Caki2 (cell line): Measurements from ENCODE around the gene ESAM. TPM values are rescaled to one million over a fixed set of nuclear protein-coding genes. Genes with fewer than 3 reads are reported as not detected.

Source experiments
- DNase-seq: peaks from one replicate; pipeline ENCODE4 v3.0.0-alpha.2; 2015; ENCODE audit warnings: low read depth
- in situ Hi-C: cut with HindIII; loops from 2 replicates; pipeline ENCODE4 v1.10.0; 2016; ENCODE audit warnings: low sequenced_read_pairs, low pct_unique_long_range_greater_than_20kb, mixed read lengths
- total RNA-seq: library from RNA; depleted of rRNA; stranded (reverse); fragments of >200 nt; shearing (Covaris generic); gene quantifications from 2 replicates; pipeline ENCODE4 v1.2.3, GENCODE V29; 2014; ENCODE audit warnings: low replicate concordance

ESAM gene
- total RNA-seq, 1 experiment from 2014 or later: 2.5 TPM

DNA sequence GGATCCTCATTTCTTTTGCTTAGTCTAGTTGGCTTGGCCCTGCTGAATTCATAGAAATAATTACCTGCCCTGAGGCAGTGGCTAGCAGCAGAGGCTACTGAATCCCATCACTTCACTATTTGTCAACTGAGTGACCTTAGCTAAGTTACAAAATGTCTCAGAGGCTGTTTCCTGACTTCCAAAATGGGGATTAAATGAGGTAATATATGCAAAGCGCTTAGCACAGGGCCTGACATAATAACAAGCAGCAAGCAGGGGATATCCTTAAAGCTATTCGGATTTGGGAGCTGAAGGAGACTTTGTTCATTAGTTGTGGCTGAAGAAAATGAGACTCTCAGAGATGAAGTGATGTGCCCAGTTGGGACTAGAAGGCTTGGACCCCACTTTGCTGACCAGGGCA lies 19.5 kb downstream of the ESAM start:
- no peak for DNase-seq
- in situ Hi-C loops: no loop called here

DNA sequence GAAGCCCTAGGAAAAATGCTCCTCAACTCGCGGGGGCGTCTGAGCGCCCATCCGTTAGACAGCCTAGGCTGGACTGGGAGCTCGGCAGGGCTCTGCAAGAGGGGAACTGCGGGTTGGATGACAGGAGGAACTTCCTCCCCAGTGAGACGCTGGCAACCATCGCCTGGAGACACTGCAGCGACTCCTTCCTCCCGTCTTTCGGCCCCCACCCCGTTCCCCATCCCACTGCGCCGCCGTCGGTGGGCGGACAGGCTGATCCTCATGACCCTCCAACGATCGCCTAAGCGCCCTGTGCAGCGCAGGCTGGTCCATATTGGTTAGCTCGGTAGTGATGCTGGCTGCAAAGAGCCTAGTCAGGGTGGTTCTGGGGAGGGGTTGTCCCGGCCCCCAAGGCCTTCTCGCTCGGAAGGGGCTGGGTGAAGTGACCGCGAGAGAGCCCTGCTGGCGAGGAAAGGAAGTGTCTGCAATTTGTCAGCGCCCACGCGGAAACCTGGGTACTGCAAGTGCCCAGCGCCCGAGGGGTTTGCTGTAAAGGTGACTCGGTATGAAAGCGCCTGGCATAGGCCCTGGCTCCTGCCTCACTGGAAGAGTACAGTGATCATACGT lies 21.7 kb downstream of the ESAM start:
- DNase-seq: peak; percentile 25
- in situ Hi-C loops: no loop called here

- in situ Hi-C loops: no loop called here
Measured at GRCh38 chr11:124739479-124740276, 22.4 kb downstream of the ESAM start, which contains the start of gene NRGN. Gene NRGN (plus strand): TSS chr11:124739942. CDS start chr11:124740085, 143 bp downstream.

DNA sequence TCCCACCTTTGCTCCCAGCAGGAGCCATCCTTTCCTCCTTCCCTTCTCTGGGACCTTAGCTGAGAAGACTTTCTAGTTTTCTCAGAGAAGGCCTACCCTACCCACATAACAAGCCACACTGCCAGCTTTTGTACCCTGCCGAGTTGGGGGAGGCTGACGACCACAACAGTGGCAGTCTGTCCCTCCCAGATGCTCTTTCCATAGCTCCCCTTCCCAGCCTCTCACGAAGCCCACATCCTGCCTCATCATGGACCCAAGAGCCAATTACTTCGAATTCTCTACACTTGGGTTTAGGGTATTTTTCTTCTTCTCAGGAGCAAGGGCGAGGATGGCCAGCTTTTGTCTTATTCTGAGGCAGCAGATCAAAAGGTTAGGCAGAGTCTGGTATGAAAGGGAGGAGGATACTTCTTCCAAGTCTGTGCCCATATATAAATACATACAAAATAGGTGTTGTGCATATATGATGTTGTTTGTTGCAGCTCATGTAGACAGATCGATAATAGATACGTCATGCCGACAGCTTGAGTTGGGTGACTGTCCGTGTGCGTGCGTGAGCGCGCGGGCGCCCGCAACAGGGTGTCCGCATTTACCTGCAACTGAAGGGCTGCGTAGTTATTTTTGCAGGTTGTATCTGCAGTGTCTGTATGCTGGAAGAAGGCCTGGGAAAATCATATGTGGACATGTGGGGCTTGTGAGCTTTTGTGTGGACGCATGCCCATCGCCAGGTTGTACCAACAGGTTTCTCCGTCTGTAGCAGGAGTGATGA lies 23.2 kb downstream of the ESAM start:
- in situ Hi-C loops: no loop called here
- DNase-seq: no peak

More at GRCh38 chr11:124739479-124740276, 22.4 kb downstream of the ESAM start, which contains the start of gene NRGN:
- DNase-seq: peak; percentile 74

DNA sequence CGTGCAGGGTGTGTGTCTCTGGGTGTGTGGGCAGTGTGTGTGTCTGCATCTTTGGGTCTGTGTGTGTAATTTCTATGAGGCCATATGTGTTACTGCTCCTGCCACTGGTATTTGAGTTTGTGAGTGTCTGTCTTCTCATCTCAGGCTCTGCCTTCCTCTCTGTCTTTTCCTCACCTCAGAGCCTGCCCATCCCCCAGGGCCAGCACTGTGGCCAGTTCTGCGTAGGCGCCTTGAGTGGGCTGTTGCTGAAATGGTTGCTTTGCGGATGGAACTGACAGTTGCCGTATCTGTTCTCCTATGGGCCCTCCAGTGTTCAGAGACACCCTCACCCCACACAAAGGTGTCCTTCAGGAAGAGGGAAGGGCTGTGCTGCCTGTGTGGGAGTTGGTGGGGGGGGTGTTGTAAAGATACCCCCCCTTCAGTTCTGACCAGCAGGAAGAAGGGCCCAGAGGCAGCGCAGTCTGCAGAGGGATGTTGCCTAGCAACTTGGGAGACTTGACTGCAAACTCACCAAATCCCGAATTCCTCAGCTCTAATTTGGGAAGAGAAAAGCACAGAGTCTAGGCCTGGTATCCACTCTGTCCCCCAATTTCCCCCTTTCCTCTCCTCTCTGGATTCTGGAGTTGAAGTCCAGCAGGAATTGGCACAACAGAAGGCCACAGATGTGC lies 24.3 kb downstream of the ESAM start:
- no peak for DNase-seq

GRCh38 chr11:124736736-124737135 lies 25.4 kb downstream of the ESAM start:
- in situ Hi-C loops: no loop called here
- no peak for DNase-seq

More for the DNA sequence above, 24.3 kb downstream of the ESAM start:
- in situ Hi-C loops: no loop called here

GRCh38 chr11:124732230-124732629 lies 29.9 kb downstream of the ESAM start:
- in situ Hi-C loops: no loop called here
- DNase-seq: no peak

DNA sequence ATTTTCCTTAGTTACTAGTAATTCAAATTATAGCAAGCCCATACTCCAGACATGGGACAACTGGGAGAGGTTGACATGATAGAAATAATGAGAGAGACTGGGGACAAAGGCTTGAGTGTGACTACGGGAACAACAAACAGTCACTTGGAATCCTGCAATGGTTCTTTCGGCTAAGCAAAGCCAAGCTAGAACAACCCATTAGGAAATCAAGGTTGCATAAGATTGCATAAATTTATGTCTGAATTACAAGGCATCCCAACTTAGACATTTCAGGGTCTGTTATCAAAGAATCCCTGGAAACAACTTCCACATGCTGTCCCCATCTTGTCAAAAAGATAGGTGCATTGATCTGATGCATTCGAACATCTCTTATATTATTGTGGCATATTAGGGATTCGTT lies 32.5 kb downstream of the ESAM start:
- DNase-seq: no peak
- in situ Hi-C loops: no loop called here

- no peak for DNase-seq
Measured at GRCh38 chr11:124728134-124728533, 34.0 kb downstream of the ESAM start.

DNA sequence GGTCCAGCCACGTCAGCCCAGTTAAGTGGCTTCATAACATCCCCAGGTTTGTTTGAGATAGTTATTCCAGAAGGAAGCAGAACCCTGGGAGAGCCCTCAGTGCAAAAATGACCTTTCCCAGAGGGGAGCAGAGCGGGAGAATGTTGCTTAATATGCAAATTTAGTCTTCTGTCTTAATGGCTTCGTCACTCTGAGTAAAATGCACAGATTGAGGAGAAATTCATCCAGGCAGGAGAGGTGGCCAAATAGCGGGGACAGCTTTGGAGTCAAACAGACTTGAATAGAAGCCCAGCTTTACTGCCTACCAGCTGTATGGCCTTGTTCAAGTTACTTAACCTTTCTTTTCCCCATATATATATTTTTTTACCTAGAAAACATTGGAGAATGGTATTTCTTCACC lies 34.6 kb downstream of the ESAM start:
- in situ Hi-C loops: no loop called here
- no peak for DNase-seq

More at GRCh38 chr11:124728134-124728533, 34.0 kb downstream of the ESAM start:
- in situ Hi-C loops: no loop called here

GRCh38 chr11:124725719-124726105 lies 36.4 kb downstream of the ESAM start:
- in situ Hi-C loops: no loop called here
- DNase-seq: no peak

DNA sequence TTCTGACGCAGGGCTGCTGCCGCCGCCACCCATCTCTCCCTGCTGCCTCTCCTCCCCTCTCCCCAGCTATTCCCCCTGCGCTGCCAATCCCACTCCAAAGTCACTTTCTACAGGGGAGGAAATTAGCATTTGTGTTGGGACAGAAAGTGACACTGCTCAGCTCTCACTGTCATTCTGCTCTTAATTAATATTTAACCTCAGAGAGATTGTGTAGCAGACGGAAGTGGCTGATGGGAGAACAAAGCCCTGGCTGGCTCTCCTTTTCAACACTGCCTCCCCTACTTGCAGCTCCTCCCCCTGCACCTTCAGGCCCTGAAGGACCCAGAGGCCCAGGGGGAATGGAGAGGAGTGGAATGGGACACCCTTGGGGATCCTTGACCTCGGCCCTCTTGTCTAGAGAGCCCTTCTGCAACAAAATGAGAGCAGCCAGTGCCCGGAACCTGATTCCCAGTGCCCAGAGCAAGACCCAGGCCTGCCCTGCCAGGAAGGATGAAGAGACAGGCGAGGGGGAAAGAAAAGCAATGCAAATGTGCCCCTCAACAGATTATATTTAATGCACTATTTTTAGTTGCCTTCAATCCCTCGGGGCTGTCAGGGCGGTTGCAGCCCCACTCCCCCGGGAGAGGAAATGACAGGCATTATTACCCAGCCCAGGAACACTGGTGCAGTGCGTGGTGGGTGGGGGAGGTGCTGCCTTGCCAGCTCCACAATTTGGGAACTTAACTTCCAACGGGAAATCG lies 36.9 kb downstream of the ESAM start:
- in situ Hi-C loops: no loop called here
- DNase-seq: no peak

DNA sequence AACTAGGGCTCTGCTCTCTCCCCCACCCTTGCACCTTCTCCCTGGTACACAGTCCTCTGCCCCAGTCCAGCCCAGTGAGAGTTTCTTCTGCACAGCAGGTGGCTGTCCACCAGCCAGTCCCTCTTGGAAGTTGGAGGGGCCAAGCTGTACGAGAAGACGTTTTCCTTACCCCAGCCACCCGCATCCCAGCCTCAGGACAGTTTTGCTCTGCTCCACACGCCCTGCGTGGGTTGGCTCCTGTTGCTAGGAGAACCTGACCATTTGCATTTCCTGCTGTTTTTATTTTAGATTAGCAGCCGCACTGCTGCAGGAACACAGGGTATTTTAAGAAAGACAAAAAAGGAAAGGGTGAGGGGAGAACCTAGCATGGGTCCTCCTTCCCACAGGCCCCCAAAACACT lies 39.9 kb downstream of the ESAM start:
- in situ Hi-C loops: no loop called here
- no peak for DNase-seq

DNA sequence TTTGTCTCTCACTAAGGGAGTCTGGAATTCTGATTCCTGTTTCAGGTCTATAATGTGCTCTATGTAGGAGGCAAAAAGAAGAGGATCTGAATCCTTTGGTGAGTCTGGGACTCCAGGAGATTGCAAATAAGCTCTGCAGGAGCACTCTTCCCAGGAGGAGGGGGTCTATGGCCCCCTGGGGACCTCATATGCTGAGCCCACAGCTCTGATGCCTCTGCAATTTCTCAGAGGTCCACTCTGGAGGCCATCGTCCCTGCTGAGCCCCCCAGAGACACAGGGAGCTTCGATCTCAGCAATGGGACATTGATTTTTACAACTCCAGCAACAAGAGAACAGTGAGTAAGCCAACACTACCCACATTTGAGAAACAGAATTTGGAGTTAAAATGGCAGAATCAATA lies 42.6 kb downstream of the ESAM start:
- no peak for DNase-seq
- in situ Hi-C loops: no loop called here

GRCh38 chr11:124718801-124719200 lies 43.3 kb downstream of the ESAM start:
- in situ Hi-C loops: no loop called here
- no peak for DNase-seq

DNA sequence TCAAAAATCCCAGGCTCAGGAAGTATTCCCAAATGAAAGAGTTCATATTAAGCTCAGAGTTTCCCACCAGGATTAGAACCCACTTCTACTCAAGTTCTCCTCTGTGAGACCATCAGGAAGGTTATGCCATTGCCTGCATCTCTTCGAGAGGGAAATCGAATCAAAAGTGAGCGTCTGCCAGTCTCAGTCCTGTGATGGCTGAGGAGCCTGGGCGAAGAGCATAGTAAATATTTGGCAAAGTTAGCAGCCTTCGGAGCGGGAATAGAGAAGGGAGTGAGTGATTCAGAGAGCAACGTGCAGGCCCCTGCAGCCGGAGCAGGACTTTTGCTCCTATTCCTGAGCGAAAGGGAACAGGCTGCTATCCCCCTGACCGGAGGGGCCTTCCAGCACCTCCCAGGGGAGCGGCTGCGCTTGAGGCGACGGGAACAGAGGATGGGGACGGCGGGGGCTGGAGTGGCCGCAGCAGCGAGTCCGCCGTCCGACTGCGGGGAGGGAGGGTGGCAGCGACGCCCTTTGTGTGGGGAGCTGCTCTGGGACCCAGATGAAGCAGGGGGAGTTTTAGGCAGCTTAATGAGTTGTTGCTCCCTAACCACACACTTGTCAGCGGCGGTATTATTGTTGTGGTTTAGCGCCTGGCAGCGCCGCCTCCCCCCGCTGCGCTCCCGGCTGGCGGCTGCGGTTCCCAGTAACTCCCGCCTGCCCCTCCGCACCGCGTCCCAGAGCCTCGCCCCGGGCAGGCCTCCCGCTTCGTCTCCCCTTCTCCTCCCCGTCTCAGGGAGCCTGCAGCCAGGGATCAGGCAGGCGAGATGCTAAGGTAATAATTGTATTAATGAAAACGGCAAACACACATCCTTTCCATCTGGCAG lies 44.1 kb downstream of the ESAM start:
- in situ Hi-C loops: no loop called here
- no peak for DNase-seq

DNA sequence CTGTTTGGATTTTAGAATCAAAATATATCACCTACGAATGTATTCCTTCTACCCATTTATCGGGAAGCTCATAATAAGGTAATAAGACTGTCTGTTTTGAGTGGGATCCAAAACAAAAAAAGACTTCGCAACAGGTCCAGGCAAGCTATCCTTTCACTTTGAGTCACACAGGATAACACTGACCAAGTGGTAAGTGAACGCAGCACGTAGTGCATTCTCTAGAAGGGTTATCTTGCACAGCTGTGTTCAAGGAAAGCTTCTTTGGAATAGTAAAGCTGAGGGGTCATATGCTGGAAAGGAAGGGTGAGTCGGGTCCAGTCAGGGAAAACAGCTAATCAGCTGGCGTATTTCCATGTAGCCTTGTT lies 44.7 kb downstream of the ESAM start:
- in situ Hi-C loops: no loop called here
- no peak for DNase-seq
